ENCODE results near the gene ZNF765.
"Not testable (repeated sequence)": the region's sequence is repeated elsewhere in the genome, so short reads cannot be mapped to it uniquely, and the experiment has no call there.

GRCh38 chr19:53360056-53360455 is 34.9 kb upstream of the ZNF765 start:
- not testable (repeated sequence) for TF ChIP-seq CTCF (IDR thresholded peaks at IDR 0.05); EZH2 (IDR thresholded peaks at IDR 0.05; ENCODE audit: borderline replicate concordance, insufficient read depth, low read depth, low read length, poor library complexity, severe bottlenecking)

All from B cell (primary cell).